Stomach (tissue), 9 donors: ENCODE data around the gene NPTX2. TPM values are rescaled to one million over a fixed set of nuclear protein-coding genes. Genes with fewer than 3 reads are reported as not detected.

Experiments
- DNase-seq, 2 donors: peaks; one replicate each; pipeline versions ENCODE4 v3.0.0 to v3.0.0-alpha.2; 2013 to 2019
- H3K27ac ChIP-seq, 5 donors: fragments of 200-600 bp in 4 of 5; sonication (generic) in 4 of 5; one replicate each; pipeline ENCODE4 v1.5.1; 2013 to 2019; ENCODE audit warnings: mild to moderate bottlenecking in 1 of 5, moderate library complexity in 1 of 5
- H3K27me3 ChIP-seq, 3 donors: fragments of 200-600 bp; sonication (generic); one replicate each; pipeline ENCODE4 v1.5.1; 2017 to 2019; ENCODE audit warnings: mixed run types in 1 of 3
- H3K36me3 ChIP-seq, 4 donors: fragments of 200-600 bp; sonication (generic); 1 replicate in 3 of 4; 2 replicates in 1 of 4; pipeline ENCODE4 v1.5.1; 2016 to 2019
- H3K4me1 ChIP-seq, 4 donors: fragments of 200-600 bp; sonication (generic); one replicate each; pipeline ENCODE4 v1.5.1; 2016 to 2019
- H3K4me3 ChIP-seq, 4 donors: fragments of 200-600 bp; sonication (generic) in 3 of 4; one replicate each; pipeline ENCODE4 v1.5.1; 2016 to 2019; ENCODE audit warnings: mild to moderate bottlenecking in 1 of 4
- H3K9me3 ChIP-seq, 4 donors: fragments of 200-600 bp; sonication (generic); one replicate each; pipeline ENCODE4 v1.5.1; 2016 to 2019
- EP300 ChIP-seq: sonication (generic); formaldehyde crosslinking; IDR thresholded peaks from one replicate; pipeline ENCODE4 v1.6.1; 2017; ENCODE audit warnings: antibody characterized with exemption
- POLR2A ChIP-seq, 4 donors: fragments of 450-650 bp; IDR thresholded peaks; one replicate each; pipeline ENCODE4 v1.6.1; 2016; ENCODE audit warnings: antibody characterized with exemption in 4 of 4, control low read depth in 2 of 4, mild to moderate bottlenecking in 1 of 4, moderate library complexity in 1 of 4
- POLR2AphosphoS5 ChIP-seq, 3 donors: sonication (generic); formaldehyde crosslinking; IDR thresholded peaks; one replicate each; pipeline ENCODE4 v1.6.1; 2016; ENCODE audit warnings: antibody characterized with exemption in 3 of 3
- WGBS, 5 donors: extraction: QIAGEN DNeasy Blood & Tissue Kit in 3 of 5; methylation state at CpG; one replicate each; pipeline versions ENCODE4 v1.1.5 to v1.1.7; 2013 to 2018; 5-methylcytosine and 5-hydroxymethylcytosine counted together
- intact Hi-C: fragments of 100-400 bp; cut with DNase I; formaldehyde crosslinking; loops from one replicate; pipeline ENCODE4 v1.15.1; 2023; ENCODE audit warnings: low total_unique reads
- polyA plus RNA-seq, 3 donors: library from polyadenylated mRNA; stranded (reverse); fragments of 200-250 nt; gene quantifications; one replicate each; pipeline ENCODE4 v1.2.3, GENCODE V29; 2013
- total RNA-seq, 5 donors: library from RNA; depleted of rRNA; stranded (reverse); fragments of >200 nt; gene quantifications; one replicate each; pipeline versions ENCODE4 v1.1.0 to v1.2.3, GENCODE V29; 2014 to 2016
- TF ChIP-seq, protein P1 (sequence below), 7 experiments: fragments of 450-650 bp in 4 of 7; fragments of 200-600 bp in 3 of 7; sonication (generic) in 3 of 7; IDR thresholded peaks; one replicate each; pipeline ENCODE4 v1.5.1; 2016 to 2019; ENCODE audit warnings: antibody characterized with exemption in 7 of 7, control low read depth in 2 of 7, mild to moderate bottlenecking in 1 of 7
- donor health status: healthy with polysubstance abuse.
- donor health status: Bipolar disorder and iron deficiency.
- donor health status: healthy.

Gene NPTX2
- total and polyA plus RNA-seq, 8 donors: 0.62 to 12.1 (median 4.4) TPM

GRCh38 chr7:98629001-98629431 is 11.9 kb downstream of the NPTX2 start:
- Histone ChIP-seq H3K27me3 (peaks cover 0 to 49% (median 5%) of the 10 kb centered on the region in 3 donors), H3K9me3 (peaks cover 0 to 15% (median 5%) of the 10 kb centered on the region in 4 donors), H3K27ac (no peak overlapping the region), H3K4me3 (no peak overlapping the region), H3K36me3 (no peaks in the 10 kb centered on the region), H3K4me1 (no peaks in the 10 kb centered on the region)
- TF ChIP-seq POLR2A (IDR thresholded peaks at IDR 0.05) (no peak), EP300 (no peak), POLR2AphosphoS5 (IDR thresholded peaks at IDR 0.05) (no peak)
- TF ChIP-seq, protein P1, sequence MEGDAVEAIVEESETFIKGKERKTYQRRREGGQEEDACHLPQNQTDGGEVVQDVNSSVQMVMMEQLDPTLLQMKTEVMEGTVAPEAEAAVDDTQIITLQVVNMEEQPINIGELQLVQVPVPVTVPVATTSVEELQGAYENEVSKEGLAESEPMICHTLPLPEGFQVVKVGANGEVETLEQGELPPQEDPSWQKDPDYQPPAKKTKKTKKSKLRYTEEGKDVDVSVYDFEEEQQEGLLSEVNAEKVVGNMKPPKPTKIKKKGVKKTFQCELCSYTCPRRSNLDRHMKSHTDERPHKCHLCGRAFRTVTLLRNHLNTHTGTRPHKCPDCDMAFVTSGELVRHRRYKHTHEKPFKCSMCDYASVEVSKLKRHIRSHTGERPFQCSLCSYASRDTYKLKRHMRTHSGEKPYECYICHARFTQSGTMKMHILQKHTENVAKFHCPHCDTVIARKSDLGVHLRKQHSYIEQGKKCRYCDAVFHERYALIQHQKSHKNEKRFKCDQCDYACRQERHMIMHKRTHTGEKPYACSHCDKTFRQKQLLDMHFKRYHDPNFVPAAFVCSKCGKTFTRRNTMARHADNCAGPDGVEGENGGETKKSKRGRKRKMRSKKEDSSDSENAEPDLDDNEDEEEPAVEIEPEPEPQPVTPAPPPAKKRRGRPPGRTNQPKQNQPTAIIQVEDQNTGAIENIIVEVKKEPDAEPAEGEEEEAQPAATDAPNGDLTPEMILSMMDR (IDR thresholded peaks at IDR 0.05): no peak
- 37 to 44% (median 40%) methylated on average over 13 of the region's 13 CpGs for WGBS, 5 donors
- intact Hi-C loops: no loop called here
- DNase-seq: peak in 1 of 2 donors; percentile 13

GRCh38 chr7:98630149-98630548 is 13.1 kb downstream of the NPTX2 start:
- intact Hi-C loops: no loop called here
- no peak for DNase-seq
- H3K36me3 ChIP-seq: no peaks in the 10 kb centered on the region
- no peak overlapping the region for H3K27ac ChIP-seq
- peaks cover 0 to 44% (median 5%) of the 10 kb centered on the region in 3 donors for H3K27me3 ChIP-seq
- TF ChIP-seq EP300 (no peak), POLR2A (IDR thresholded peaks at IDR 0.05) (no peak), POLR2AphosphoS5 (IDR thresholded peaks at IDR 0.05) (no peak)
- TF ChIP-seq, protein P1 (IDR thresholded peaks at IDR 0.05): no peak
- WGBS, 5 donors: 73 to 83% (median 78%) methylated on average over 9 of the region's 9 CpGs
- H3K4me1 ChIP-seq: no peaks in the 10 kb centered on the region
- H3K9me3 ChIP-seq: peaks cover 0 to 9% (median 5%) of the 10 kb centered on the region in 4 donors
- no peak overlapping the region for H3K4me3 ChIP-seq

- no peak overlapping the region for H3K4me3 ChIP-seq
- H3K9me3 ChIP-seq: peaks cover 0 to 9% (median 5%) of the 10 kb centered on the region in 4 donors
- H3K36me3 ChIP-seq: no peaks in the 10 kb centered on the region
- no peak for DNase-seq
- no peak overlapping the region for H3K27ac ChIP-seq
- no peaks in the 10 kb centered on the region for H3K4me1 ChIP-seq
- intact Hi-C loops: no loop called here
- 51 to 73% (median 63%) methylated on average over 3 of the region's 3 CpGs for WGBS, 5 donors
- no peak for TF ChIP-seq POLR2AphosphoS5 (IDR thresholded peaks at IDR 0.05)
- no peak for TF ChIP-seq POLR2A (IDR thresholded peaks at IDR 0.05)
- TF ChIP-seq, protein P1 (IDR thresholded peaks at IDR 0.05): no peak
- TF ChIP-seq EP300: no peak
- H3K27me3 ChIP-seq: peaks cover 0 to 38% (median 5%) of the 10 kb centered on the region in 3 donors
These were observed 13.7 kb downstream of the NPTX2 start for GRCh38 chr7:98630770-98631169.

DNA sequence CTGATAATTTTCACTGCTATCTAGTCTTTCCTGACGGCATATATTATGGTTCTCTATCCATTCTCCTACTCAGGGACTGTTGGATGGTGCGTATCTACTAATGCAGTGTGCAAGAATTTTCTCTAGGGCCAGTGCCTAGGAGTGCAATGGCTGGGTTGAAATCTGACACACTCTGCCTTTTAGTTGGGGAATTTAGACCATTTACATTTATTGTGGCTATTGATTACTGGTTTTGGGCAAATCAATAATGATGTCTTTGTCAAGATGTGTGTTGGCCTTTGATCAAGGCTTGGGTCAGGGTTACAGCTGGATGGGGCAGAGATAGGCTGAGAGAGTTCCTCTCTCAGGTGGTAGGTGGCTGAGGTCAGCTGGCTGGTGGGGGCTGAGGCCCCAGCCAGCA is 21.8 kb downstream of the NPTX2 start:
- DNase-seq: no peak
- Histone ChIP-seq H3K36me3 (no peaks in the 10 kb centered on the region), H3K9me3 (peaks cover 0 to 28% (median 18%) of the 10 kb centered on the region in 4 donors), H3K4me1 (no peaks in the 10 kb centered on the region), H3K27me3 (peaks cover 0 to 5% (median 0%) of the 10 kb centered on the region in 3 donors), H3K4me3 (no peak overlapping the region), H3K27ac (no peak overlapping the region)
- TF ChIP-seq POLR2AphosphoS5 (IDR thresholded peaks at IDR 0.05) (no peak), POLR2A (IDR thresholded peaks at IDR 0.05) (no peak), EP300 (no peak)
- TF ChIP-seq, protein P1 (IDR thresholded peaks at IDR 0.05): no peak
- 78 to 95% (median 91%) methylated on average over 2 of the region's 2 CpGs for WGBS, 5 donors
- intact Hi-C loops: no loop called here
